ENCODE results near the gene DENND1A. TPM values are rescaled to one million over a fixed set of nuclear protein-coding genes. Genes with fewer than 3 reads are reported as not detected.

DENND1A gene
- total and polyA plus RNA-seq, 2 experiments from 2014 or later = 13.1 to 28.7 TPM

GRCh38 chr9:123390337-123391135 is 539.4 kb downstream of the DENND1A start:
- peaks cover 18% of the 10 kb centered on the region for H3K27me3 Mint-ChIP-seq (ENCODE audit: insufficient read depth, low read depth, poor library complexity)
- Histone ChIP-seq H3K9me2 (ENCODE audit: insufficient read depth) (no peaks in the 10 kb centered on the region), H2AFZ (no peak overlapping the region), H3K27me3 (ENCODE audit: insufficient read depth) (no peaks in the 10 kb centered on the region), H3K4me3 (no peak overlapping the region), H3K36me3 (ENCODE audit: insufficient read depth) (no peaks in the 10 kb centered on the region), H3F3A (replicated peaks; ENCODE audit: low read depth) (no peaks in the 10 kb centered on the region; the same call in 1 of the 2 replicates), H3K79me2 (replicated peaks; ENCODE audit: insufficient read depth) (no peaks in the 10 kb centered on the region), H3K4me1 (ENCODE audit: insufficient read depth) (no peaks in the 10 kb centered on the region; the same call in 1 of the 2 replicates), H3K27ac (ENCODE audit: low read depth) (no peak overlapping the region), H4K20me1 (replicated peaks; ENCODE audit: insufficient read depth) (no peaks in the 10 kb centered on the region; the same call in none of the 2 replicates), H3K4me2 (no peak overlapping the region)
- DNase-seq (ENCODE audit: low spot score) (no peak), ATAC-seq (no peak)
- TF ChIP-seq POLR2AphosphoS5 (IDR thresholded peaks at IDR 0.05; ENCODE audit: low read depth) (no peak), CREB1 (CRISPR knock-in tag; IDR thresholded peaks at IDR 0.05; ENCODE audit: low read depth) (no peak), JUNB (IDR thresholded peaks at IDR 0.05; ENCODE audit: unreplicated experiment) (no peak), NANOG (IDR thresholded peaks at IDR 0.05; ENCODE audit: borderline replicate concordance) (no peak), EZH2phosphoT487 (IDR thresholded peaks at IDR 0.05; ENCODE audit: unreplicated experiment) (no peak), STAT1 (IDR thresholded peaks at IDR 0.05; ENCODE audit: unreplicated experiment) (no peak)
- TF ChIP-seq, protein P1, sequence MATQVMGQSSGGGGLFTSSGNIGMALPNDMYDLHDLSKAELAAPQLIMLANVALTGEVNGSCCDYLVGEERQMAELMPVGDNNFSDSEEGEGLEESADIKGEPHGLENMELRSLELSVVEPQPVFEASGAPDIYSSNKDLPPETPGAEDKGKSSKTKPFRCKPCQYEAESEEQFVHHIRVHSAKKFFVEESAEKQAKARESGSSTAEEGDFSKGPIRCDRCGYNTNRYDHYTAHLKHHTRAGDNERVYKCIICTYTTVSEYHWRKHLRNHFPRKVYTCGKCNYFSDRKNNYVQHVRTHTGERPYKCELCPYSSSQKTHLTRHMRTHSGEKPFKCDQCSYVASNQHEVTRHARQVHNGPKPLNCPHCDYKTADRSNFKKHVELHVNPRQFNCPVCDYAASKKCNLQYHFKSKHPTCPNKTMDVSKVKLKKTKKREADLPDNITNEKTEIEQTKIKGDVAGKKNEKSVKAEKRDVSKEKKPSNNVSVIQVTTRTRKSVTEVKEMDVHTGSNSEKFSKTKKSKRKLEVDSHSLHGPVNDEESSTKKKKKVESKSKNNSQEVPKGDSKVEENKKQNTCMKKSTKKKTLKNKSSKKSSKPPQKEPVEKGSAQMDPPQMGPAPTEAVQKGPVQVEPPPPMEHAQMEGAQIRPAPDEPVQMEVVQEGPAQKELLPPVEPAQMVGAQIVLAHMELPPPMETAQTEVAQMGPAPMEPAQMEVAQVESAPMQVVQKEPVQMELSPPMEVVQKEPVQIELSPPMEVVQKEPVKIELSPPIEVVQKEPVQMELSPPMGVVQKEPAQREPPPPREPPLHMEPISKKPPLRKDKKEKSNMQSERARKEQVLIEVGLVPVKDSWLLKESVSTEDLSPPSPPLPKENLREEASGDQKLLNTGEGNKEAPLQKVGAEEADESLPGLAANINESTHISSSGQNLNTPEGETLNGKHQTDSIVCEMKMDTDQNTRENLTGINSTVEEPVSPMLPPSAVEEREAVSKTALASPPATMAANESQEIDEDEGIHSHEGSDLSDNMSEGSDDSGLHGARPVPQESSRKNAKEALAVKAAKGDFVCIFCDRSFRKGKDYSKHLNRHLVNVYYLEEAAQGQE (IDR thresholded peaks at IDR 0.05; ENCODE audit: unreplicated experiment) = no peak
- TF ChIP-seq, protein P2, sequence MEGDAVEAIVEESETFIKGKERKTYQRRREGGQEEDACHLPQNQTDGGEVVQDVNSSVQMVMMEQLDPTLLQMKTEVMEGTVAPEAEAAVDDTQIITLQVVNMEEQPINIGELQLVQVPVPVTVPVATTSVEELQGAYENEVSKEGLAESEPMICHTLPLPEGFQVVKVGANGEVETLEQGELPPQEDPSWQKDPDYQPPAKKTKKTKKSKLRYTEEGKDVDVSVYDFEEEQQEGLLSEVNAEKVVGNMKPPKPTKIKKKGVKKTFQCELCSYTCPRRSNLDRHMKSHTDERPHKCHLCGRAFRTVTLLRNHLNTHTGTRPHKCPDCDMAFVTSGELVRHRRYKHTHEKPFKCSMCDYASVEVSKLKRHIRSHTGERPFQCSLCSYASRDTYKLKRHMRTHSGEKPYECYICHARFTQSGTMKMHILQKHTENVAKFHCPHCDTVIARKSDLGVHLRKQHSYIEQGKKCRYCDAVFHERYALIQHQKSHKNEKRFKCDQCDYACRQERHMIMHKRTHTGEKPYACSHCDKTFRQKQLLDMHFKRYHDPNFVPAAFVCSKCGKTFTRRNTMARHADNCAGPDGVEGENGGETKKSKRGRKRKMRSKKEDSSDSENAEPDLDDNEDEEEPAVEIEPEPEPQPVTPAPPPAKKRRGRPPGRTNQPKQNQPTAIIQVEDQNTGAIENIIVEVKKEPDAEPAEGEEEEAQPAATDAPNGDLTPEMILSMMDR (conservative IDR thresholded peaks at IDR 0.05; ENCODE audit: low read depth in 2 of 2) = no peak
- TF ChIP-seq, protein P3, sequence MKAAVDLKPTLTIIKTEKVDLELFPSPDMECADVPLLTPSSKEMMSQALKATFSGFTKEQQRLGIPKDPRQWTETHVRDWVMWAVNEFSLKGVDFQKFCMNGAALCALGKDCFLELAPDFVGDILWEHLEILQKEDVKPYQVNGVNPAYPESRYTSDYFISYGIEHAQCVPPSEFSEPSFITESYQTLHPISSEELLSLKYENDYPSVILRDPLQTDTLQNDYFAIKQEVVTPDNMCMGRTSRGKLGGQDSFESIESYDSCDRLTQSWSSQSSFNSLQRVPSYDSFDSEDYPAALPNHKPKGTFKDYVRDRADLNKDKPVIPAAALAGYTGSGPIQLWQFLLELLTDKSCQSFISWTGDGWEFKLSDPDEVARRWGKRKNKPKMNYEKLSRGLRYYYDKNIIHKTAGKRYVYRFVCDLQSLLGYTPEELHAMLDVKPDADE (IDR thresholded peaks at IDR 0.05) = no peak
- TF ChIP-seq, protein P4, sequence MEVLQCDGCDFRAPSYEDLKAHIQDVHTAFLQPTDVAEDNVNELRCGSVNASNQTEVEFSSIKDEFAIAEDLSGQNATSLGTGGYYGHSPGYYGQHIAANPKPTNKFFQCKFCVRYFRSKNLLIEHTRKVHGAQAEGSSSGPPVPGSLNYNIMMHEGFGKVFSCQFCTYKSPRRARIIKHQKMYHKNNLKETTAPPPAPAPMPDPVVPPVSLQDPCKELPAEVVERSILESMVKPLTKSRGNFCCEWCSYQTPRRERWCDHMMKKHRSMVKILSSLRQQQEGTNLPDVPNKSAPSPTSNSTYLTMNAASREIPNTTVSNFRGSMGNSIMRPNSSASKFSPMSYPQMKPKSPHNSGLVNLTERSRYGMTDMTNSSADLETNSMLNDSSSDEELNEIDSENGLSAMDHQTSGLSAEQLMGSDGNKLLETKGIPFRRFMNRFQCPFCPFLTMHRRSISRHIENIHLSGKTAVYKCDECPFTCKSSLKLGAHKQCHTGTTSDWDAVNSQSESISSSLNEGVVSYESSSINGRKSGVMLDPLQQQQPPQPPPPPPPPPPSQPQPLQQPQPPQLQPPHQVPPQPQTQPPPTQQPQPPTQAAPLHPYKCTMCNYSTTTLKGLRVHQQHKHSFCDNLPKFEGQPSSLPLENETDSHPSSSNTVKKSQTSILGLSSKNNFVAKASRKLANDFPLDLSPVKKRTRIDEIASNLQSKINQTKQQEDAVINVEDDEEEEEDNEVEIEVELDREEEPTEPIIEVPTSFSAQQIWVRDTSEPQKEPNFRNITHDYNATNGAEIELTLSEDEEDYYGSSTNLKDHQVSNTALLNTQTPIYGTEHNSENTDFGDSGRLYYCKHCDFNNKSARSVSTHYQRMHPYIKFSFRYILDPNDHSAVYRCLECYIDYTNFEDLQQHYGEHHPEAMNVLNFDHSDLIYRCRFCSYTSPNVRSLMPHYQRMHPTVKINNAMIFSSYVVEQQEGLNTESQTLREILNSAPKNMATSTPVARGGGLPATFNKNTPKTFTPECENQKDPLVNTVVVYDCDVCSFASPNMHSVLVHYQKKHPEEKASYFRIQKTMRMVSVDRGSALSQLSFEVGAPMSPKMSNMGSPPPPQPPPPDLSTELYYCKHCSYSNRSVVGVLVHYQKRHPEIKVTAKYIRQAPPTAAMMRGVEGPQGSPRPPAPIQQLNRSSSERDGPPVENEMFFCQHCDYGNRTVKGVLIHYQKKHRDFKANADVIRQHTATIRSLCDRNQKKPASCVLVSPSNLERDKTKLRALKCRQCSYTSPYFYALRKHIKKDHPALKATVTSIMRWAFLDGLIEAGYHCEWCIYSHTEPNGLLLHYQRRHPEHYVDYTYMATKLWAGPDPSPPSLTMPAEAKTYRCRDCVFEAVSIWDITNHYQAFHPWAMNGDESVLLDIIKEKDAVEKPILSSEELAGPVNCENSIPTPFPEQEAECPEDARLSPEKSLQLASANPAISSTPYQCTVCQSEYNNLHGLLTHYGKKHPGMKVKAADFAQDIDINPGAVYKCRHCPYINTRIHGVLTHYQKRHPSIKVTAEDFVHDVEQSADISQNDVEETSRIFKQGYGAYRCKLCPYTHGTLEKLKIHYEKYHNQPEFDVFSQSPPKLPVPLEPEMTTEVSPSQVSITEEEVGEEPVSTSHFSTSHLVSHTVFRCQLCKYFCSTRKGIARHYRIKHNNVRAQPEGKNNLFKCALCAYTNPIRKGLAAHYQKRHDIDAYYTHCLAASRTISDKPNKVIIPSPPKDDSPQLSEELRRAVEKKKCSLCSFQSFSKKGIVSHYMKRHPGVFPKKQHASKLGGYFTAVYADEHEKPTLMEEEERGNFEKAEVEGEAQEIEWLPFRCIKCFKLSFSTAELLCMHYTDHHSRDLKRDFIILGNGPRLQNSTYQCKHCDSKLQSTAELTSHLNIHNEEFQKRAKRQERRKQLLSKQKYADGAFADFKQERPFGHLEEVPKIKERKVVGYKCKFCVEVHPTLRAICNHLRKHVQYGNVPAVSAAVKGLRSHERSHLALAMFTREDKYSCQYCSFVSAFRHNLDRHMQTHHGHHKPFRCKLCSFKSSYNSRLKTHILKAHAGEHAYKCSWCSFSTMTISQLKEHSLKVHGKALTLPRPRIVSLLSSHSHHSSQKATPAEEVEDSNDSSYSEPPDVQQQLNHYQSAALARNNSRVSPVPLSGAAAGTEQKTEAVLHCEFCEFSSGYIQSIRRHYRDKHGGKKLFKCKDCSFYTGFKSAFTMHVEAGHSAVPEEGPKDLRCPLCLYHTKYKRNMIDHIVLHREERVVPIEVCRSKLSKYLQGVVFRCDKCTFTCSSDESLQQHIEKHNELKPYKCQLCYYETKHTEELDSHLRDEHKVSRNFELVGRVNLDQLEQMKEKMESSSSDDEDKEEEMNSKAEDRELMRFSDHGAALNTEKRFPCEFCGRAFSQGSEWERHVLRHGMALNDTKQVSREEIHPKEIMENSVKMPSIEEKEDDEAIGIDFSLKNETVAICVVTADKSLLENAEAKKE (CRISPR knock-in tag; IDR thresholded peaks at IDR 0.05) = no peak
- H3K9me3 Mint-ChIP-seq = peaks cover 3% of the 10 kb centered on the region; the same call in 1 of the 3 replicates
- no peak overlapping the region for H3K4me3 Mint-ChIP-seq
- peaks cover 20% of the 10 kb centered on the region for H3K4me1 Mint-ChIP-seq
- H3K36me3 Mint-ChIP-seq (ENCODE audit: low read depth) = no peaks in the 10 kb centered on the region
- H3K27ac Mint-ChIP-seq = no peak overlapping the region
